SK-N-SH (cell line): ENCODE data around the gene DVL3. TPM values are rescaled to one million over a fixed set of nuclear protein-coding genes. Genes with fewer than 3 reads are reported as not detected.
A peak's percentile ranks its signal among the peaks of the same experiment; 100 is the strongest.
"Not testable (repeated sequence)": the region's sequence is repeated elsewhere in the genome, so short reads cannot be mapped to it uniquely, and the experiment has no call there.

Experiments used
- CTCF ChIA-PET: fragments of 300-600, 350-600 bp; formaldehyde crosslinking; extraction: SDS; loops from one replicate; lab custom pipeline; 2021; lab: Yijun Ruan, JAX
- POLR2A ChIA-PET: fragments of 350-600 bp; sonication (Branson Sonifier 250); formaldehyde crosslinking; extraction: SDS; loops from one replicate; lab custom pipeline; 2020; ENCODE audit warnings: antibody characterized with exemption, inconsistent platforms; lab: Yijun Ruan, JAX
- DNase-seq: peaks from one replicate; pipeline ENCODE4 v3.0.0; 2012
- H2AFZ ChIP-seq: fragments of 200-600 bp; sonication (generic); 2 replicates; pipeline ENCODE4 v1.8.1; 2016; ENCODE audit warnings: antibody characterized with exemption, mild to moderate bottlenecking, low read depth
- H3F3A ChIP-seq: fragments of 200-600 bp; sonication (generic); replicated peaks from 2 replicates; pipeline ENCODE3; 2016; ENCODE audit warnings: antibody characterized with exemption, mild to moderate bottlenecking; ENCODE audit not compliant: insufficient read depth
- H3K27ac ChIP-seq, 2 experiments: fragments of 200-500 bp in 1 of 2; fragments of 200-600 bp in 1 of 2; sonication (Bioruptor generic) in 1 of 2; sonication (generic), shearing (Covaris generic) in 1 of 2; 2 replicates each; pipeline versions ENCODE4 v1.5.1 to v1.6.1; 2014 to 2016; ENCODE audit warnings: low read depth in 2 of 2, inconsistent platforms in 1 of 2, low read length in 1 of 2, mild to moderate bottlenecking in 1 of 2, mixed read lengths in 1 of 2
- H3K27me3 ChIP-seq: fragments of 200-600 bp; sonication (generic), shearing (Covaris generic); 2 replicates; pipeline ENCODE4 v1.6.1; 2016; ENCODE audit warnings: mixed run types; ENCODE audit not compliant: insufficient read depth
- H3K36me3 ChIP-seq, 2 experiments: fragments of 200-500 bp in 1 of 2; fragments of 200-600 bp in 1 of 2; sonication (Bioruptor generic) in 1 of 2; sonication (generic) in 1 of 2; replicated peaks in 1 of 2; 2 replicates each; pipeline versions ENCODE3 to v1.5.1; 2014 to 2016; ENCODE audit warnings: low read length in 1 of 2, mild to moderate bottlenecking in 1 of 2; ENCODE audit not compliant: insufficient read depth in 2 of 2, control insufficient read depth in 1 of 2
- H3K4me1 ChIP-seq, 2 experiments: fragments of 200-500 bp in 1 of 2; fragments of 200-600 bp in 1 of 2; sonication (Bioruptor generic) in 1 of 2; sonication (generic), shearing (Covaris generic) in 1 of 2; 2 replicates each; pipeline versions ENCODE4 v1.5.1 to v1.6.1; 2014 to 2016; ENCODE audit warnings: low read depth in 1 of 2, low read length in 1 of 2, mixed run types in 1 of 2; ENCODE audit not compliant: insufficient read depth in 2 of 2, control insufficient read depth in 1 of 2
- H3K4me2 ChIP-seq: fragments of 200-600 bp; sonication (generic), shearing (Covaris generic); 2 replicates; pipeline ENCODE4 v1.6.1; 2017; ENCODE audit warnings: mixed run types
- H3K4me3 ChIP-seq, 2 experiments: fragments of 200-500 bp in 1 of 2; fragments of 200-600 bp in 1 of 2; sonication (Bioruptor generic) in 1 of 2; sonication (generic), shearing (Covaris generic) in 1 of 2; 2 replicates each; pipeline versions ENCODE4 v1.5.1 to v1.8.1; 2014 to 2016; ENCODE audit warnings: low read depth in 2 of 2, inconsistent platforms in 1 of 2, low read length in 1 of 2, mild to moderate bottlenecking in 1 of 2, mixed read lengths in 1 of 2, moderate library complexity in 1 of 2
- H3K79me2 ChIP-seq: fragments of 200-600 bp; sonication (generic); 2 replicates; pipeline ENCODE4 v1.8.1; 2017; ENCODE audit warnings: mild to moderate bottlenecking; ENCODE audit not compliant: insufficient read depth
- H3K9ac ChIP-seq: fragments of 200-600 bp; sonication (generic); 2 replicates; pipeline ENCODE4 v1.6.1; 2017; ENCODE audit warnings: mixed run types
- H3K9me2 ChIP-seq: fragments of 200-600 bp; sonication (generic); 2 replicates; pipeline ENCODE4 v1.6.1; 2017; ENCODE audit warnings: mixed run types
- H3K9me3 ChIP-seq: fragments of 200-600 bp; sonication (generic); 2 replicates; pipeline ENCODE4 v1.6.1; 2017; ENCODE audit warnings: mixed run types, mild to moderate bottlenecking, moderate library complexity
- H4K20me1 ChIP-seq: fragments of 200-600 bp; sonication (generic); 2 replicates; pipeline ENCODE4 v1.6.1; 2017; ENCODE audit warnings: mild to moderate bottlenecking, mixed run types; ENCODE audit not compliant: insufficient read depth
- EP300 ChIP-seq, 2 experiments: IDR thresholded peaks; 2 replicates each; pipeline versions ENCODE4 v1.4.0 to v1.6.1; 2012; ENCODE audit warnings: borderline replicate concordance in 1 of 2, low read depth in 1 of 2, low read length in 1 of 2
- EZH2phosphoT487 ChIP-seq: fragments of 200-600 bp; sonication (generic); IDR thresholded peaks from 2 replicates; pipeline ENCODE4 v1.6.1; 2017; ENCODE audit warnings: low read depth, mixed run types, mild to moderate bottlenecking, antibody characterized with exemption, moderate library complexity, borderline replicate concordance
- NFIC ChIP-seq: IDR thresholded peaks from 2 replicates; pipeline ENCODE4 v1.4.0; 2012; ENCODE audit warnings: borderline replicate concordance
- NRF1 ChIP-seq: IDR thresholded peaks from 2 replicates; pipeline ENCODE4 v1.6.1; 2012; ENCODE audit warnings: low read depth, mild to moderate bottlenecking, low read length
- RCOR1 ChIP-seq: fragments of 150-350 bp; IDR thresholded peaks from 2 replicates; pipeline ENCODE4 v1.6.1; 2017; ENCODE audit warnings: antibody characterized with exemption, low read length
- RXRA ChIP-seq: IDR thresholded peaks from 2 replicates; pipeline ENCODE4 v1.4.0; 2012; ENCODE audit warnings: low read depth, mild to moderate bottlenecking, borderline replicate concordance
- SMC3 ChIP-seq: IDR thresholded peaks from 2 replicates; pipeline ENCODE4 v1.6.1; 2012; ENCODE audit warnings: low read depth, low read length, improper control_type of control experiment
- TAF1 ChIP-seq: IDR thresholded peaks from 2 replicates; pipeline ENCODE4 v1.6.1; 2012; ENCODE audit warnings: low read depth, mild to moderate bottlenecking, low read length, moderate library complexity, borderline replicate concordance
- TCF12 ChIP-seq: IDR thresholded peaks from 2 replicates; pipeline ENCODE4 v1.4.0; 2012
- WGBS: methylation state at CpG from one replicate; pipeline ENCODE4 v1.1.6; 2017; ENCODE audit warnings: low lambda C conversion rate; 5-methylcytosine and 5-hydroxymethylcytosine counted together
- polyA plus RNA-seq, 3 experiments: library from polyadenylated mRNA; depleted of rRNA; stranded (reverse); fragments of >200 nt; gene quantifications; 2 replicates each; pipeline ENCODE4 v1.2.3, GENCODE V29; 2012
- TF ChIP-seq, protein P1 (sequence below): fragments of 150-350 bp; IDR thresholded peaks from 2 replicates; pipeline ENCODE4 v1.6.1; 2016; ENCODE audit warnings: mild to moderate bottlenecking, low read depth, low read length
- TF ChIP-seq, protein P2 (sequence below): IDR thresholded peaks from 2 replicates; pipeline ENCODE4; 2012
- TF ChIP-seq, protein P3 (sequence below): fragments of 200-600 bp; sonication (generic); IDR thresholded peaks from 2 replicates; pipeline ENCODE4 v1.6.1; 2017; ENCODE audit warnings: antibody characterized with exemption, mild to moderate bottlenecking, moderate library complexity

Gene DVL3
- polyA plus RNA-seq, 1 of the 3 experiments (the other 2 are of a cell fraction), result 29.6 TPM

DNA sequence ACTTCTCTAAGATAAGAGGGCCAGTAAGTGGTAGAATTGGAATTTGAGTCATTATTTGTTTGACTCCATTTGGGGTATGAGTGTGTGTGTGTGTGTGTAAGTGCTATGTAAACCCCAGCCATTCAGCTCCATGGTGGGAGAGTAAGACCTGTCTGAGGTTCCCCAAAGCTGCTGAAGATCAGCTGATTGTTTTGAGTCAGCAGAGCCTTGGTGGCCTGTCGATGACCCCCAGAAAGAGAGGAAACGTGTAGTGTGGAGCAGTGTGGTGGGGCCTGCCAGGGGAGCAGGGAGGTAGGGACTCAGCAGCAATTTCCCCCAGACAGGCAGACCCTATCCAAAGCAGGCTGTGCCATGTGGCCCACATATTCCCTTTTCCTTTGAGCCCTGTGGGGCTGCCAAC lies 5.3 kb downstream of the DVL3 start:
- peaks cover 24% of the 10 kb centered on the region in 2 experiments for H3K36me3 ChIP-seq
- no peaks in the 10 kb centered on the region for H3K9me2 ChIP-seq
- H3K27me3 ChIP-seq, result no peaks in the 10 kb centered on the region
- DNase-seq, result no peak
- ChIA-PET POLR2A (no interaction called here), CTCF (interaction anchor here (1.0 kb wide), 1 partner anchor 12 kb away, joined by 7 read pairs; no protein-coding TSS in a partner anchor)
- no peak for TF ChIP-seq TAF1
- no peak for TF ChIP-seq RCOR1
- no peak for TF ChIP-seq NRF1
- no peak for TF ChIP-seq NFIC
- TF ChIP-seq, protein P1, sequence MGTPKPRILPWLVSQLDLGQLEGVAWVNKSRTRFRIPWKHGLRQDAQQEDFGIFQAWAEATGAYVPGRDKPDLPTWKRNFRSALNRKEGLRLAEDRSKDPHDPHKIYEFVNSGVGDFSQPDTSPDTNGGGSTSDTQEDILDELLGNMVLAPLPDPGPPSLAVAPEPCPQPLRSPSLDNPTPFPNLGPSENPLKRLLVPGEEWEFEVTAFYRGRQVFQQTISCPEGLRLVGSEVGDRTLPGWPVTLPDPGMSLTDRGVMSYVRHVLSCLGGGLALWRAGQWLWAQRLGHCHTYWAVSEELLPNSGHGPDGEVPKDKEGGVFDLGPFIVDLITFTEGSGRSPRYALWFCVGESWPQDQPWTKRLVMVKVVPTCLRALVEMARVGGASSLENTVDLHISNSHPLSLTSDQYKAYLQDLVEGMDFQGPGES, result no peak
- no peak for TF ChIP-seq RXRA
- no peak for TF ChIP-seq EZH2phosphoT487
- TF ChIP-seq, protein P2, sequence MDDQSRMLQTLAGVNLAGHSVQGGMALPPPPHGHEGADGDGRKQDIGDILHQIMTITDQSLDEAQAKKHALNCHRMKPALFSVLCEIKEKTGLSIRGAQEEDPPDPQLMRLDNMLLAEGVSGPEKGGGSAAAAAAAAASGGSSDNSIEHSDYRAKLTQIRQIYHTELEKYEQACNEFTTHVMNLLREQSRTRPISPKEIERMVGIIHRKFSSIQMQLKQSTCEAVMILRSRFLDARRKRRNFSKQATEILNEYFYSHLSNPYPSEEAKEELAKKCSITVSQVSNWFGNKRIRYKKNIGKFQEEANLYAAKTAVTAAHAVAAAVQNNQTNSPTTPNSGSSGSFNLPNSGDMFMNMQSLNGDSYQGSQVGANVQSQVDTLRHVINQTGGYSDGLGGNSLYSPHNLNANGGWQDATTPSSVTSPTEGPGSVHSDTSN, result no peak
- TF ChIP-seq, protein P3, sequence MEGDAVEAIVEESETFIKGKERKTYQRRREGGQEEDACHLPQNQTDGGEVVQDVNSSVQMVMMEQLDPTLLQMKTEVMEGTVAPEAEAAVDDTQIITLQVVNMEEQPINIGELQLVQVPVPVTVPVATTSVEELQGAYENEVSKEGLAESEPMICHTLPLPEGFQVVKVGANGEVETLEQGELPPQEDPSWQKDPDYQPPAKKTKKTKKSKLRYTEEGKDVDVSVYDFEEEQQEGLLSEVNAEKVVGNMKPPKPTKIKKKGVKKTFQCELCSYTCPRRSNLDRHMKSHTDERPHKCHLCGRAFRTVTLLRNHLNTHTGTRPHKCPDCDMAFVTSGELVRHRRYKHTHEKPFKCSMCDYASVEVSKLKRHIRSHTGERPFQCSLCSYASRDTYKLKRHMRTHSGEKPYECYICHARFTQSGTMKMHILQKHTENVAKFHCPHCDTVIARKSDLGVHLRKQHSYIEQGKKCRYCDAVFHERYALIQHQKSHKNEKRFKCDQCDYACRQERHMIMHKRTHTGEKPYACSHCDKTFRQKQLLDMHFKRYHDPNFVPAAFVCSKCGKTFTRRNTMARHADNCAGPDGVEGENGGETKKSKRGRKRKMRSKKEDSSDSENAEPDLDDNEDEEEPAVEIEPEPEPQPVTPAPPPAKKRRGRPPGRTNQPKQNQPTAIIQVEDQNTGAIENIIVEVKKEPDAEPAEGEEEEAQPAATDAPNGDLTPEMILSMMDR, result no peak
- TF ChIP-seq TCF12, result no peak
- TF ChIP-seq EP300 (IDR thresholded peaks at IDR 0.05; ENCODE audit: borderline replicate concordance in 1 of 2, low read depth in 1 of 2, low read length in 1 of 2), result no peak
- no peak for TF ChIP-seq SMC3
- no peak overlapping the region for H3K9ac ChIP-seq
- H3K79me2 ChIP-seq, result peaks cover 92% of the 10 kb centered on the region
- peaks cover 9% of the 10 kb centered on the region for H3F3A ChIP-seq
- peaks cover 13% of the 10 kb centered on the region in 2 experiments; a peak in 3 of 4 replicates for H3K4me1 ChIP-seq
- no peak overlapping the region for H3K27ac ChIP-seq
- 86% methylated on average over 2 of the region's 2 CpGs for WGBS
- no peak overlapping the region for H2AFZ ChIP-seq
- peaks cover 83% of the 10 kb centered on the region for H4K20me1 ChIP-seq
- 0 out of 2 replicates have a peak overlapping the region, but pooled peaks have one; percentile 19 for H3K4me2 ChIP-seq
- H3K9me3 ChIP-seq, result no peaks in the 10 kb centered on the region
- no peak overlapping the region for H3K4me3 ChIP-seq

DNA sequence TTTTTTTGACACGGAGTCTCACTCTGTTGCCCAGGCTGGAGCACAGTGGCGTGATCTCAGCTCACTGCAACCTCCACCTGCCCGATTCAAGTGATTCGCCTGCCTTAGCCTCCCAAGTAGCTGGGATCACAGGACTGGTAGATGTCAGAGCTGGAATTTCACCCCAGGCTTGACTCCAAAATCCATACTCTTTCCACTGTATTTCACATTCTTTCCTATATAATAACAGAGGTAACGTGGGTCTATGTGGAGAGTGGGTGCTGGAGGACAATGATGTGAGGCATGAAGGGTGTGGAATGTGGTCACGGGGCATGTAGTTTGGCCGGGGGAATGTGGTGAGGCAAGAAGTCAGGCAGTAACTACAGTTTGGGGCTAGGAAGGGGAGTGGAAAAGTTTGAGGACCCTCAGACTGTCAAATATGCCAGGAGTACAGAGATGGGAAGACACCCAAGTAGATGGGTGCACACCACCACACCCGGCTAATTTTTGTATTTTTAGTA lies 7.4 kb downstream of the DVL3 start:
- H3K4me2 ChIP-seq, H3K27me3 ChIP-seq, H3K4me3 ChIP-seq, H3K9me2 ChIP-seq, H3K9ac ChIP-seq, H3F3A ChIP-seq, H3K27ac ChIP-seq, DNase-seq, POLR2A ChIA-PET, H3K9me3 ChIP-seq, CTCF ChIA-PET, H2AFZ ChIP-seq: not testable (repeated sequence)
- peaks cover 74% of the 10 kb centered on the region for H4K20me1 ChIP-seq
- H3K4me1 ChIP-seq, result peaks cover 7 to 11% of the 10 kb centered on the region in 2 experiments; a peak in 3 of 4 replicates
- H3K79me2 ChIP-seq, result peaks cover 70% of the 10 kb centered on the region
- peaks cover 38 to 45% of the 10 kb centered on the region in 2 experiments for H3K36me3 ChIP-seq
- WGBS, result 80% methylated on average over 8 of the region's 8 CpGs
